Heart left ventricle (tissue), 16 donors: ENCODE measurements around the gene IL18RAP. TPM values are rescaled to one million over a fixed set of nuclear protein-coding genes. Genes with fewer than 3 reads are reported as not detected.

Source experiments
- ATAC-seq, 4 donors: fragments of 200-7000 bp; cut with Tn5 transposase; one replicate each; pipeline ENCODE4 v1.9.1; 2020 to 2022; ENCODE audit warnings: moderate library complexity in 4 of 4, mild to moderate bottlenecking in 3 of 4, moderate number of reproducible peaks in 1 of 4
- DNase-seq, 5 donors: peaks; one replicate each; pipeline ENCODE4 v3.0.0-alpha.2; 2020
- H3K27ac ChIP-seq, 12 donors: fragments of 200-600 bp; sonication (generic) in 4 of 12; one replicate each; pipeline versions ENCODE4 v1.5.0 to v1.8.0; 2016 to 2022; ENCODE audit warnings: mild to moderate bottlenecking in 2 of 12
- H3K27me3 ChIP-seq, 9 donors: fragments of 200-600 bp; sonication (generic) in 2 of 9; one replicate each; pipeline versions ENCODE4 v1.5.1 to v1.8.0; 2016 to 2022; ENCODE audit warnings: mild to moderate bottlenecking in 3 of 9
- H3K36me3 ChIP-seq, 9 donors: fragments of 200-600 bp; sonication (generic) in 2 of 9; one replicate each; pipeline versions ENCODE4 v1.5.0 to v1.8.0; 2018 to 2022; ENCODE audit warnings: mild to moderate bottlenecking in 2 of 9
- H3K4me1 ChIP-seq, 12 donors: fragments of 200-600 bp; sonication (generic) in 4 of 12; one replicate each; pipeline versions ENCODE4 v1.5.0 to v1.8.0; 2016 to 2022; ENCODE audit warnings: mild to moderate bottlenecking in 3 of 12
- H3K4me3 ChIP-seq, 12 donors: fragments of 200-600 bp; sonication (generic) in 4 of 12; one replicate each; pipeline versions ENCODE4 v1.5.0 to v1.8.0; 2017 to 2022; ENCODE audit warnings: mild to moderate bottlenecking in 9 of 12, moderate library complexity in 4 of 12
- H3K9me3 ChIP-seq, 12 donors: fragments of 200-600 bp; sonication (generic) in 4 of 12; one replicate each; pipeline versions ENCODE4 v1.5.0 to v1.8.0; 2016 to 2022; ENCODE audit warnings: mild to moderate bottlenecking in 1 of 12
- CTCF ChIP-seq, 12 donors: fragments of 200-600 bp; sonication (generic) in 4 of 12; IDR thresholded peaks; one replicate each; pipeline versions ENCODE4 v1.5.0 to v1.8.0; 2018 to 2022; ENCODE audit warnings: antibody characterized with exemption in 12 of 12, mild to moderate bottlenecking in 5 of 12
- POLR2A ChIP-seq, 2 donors: fragments of 450-650 bp; IDR thresholded peaks; one replicate each; pipeline ENCODE4 v1.6.1; 2017; ENCODE audit warnings: antibody characterized with exemption in 2 of 2, mild to moderate bottlenecking in 2 of 2, moderate library complexity in 2 of 2
- WGBS, 4 donors: extraction: QIAGEN DNeasy Blood & Tissue Kit in 2 of 4; methylation state at CpG; one replicate each; pipeline versions ENCODE4 v1.1.5 to v1.1.7; 2013 to 2018; 5-methylcytosine and 5-hydroxymethylcytosine counted together
- intact Hi-C, 10 donors: fragments of 100-400 bp; cut with DNase I; formaldehyde crosslinking; loops; one replicate each; pipeline versions ENCODE4 v1.11.1 to v1.14.2; 2022
- polyA plus RNA-seq, 2 donors: library from polyadenylated mRNA; stranded (reverse); fragments of 200-250 nt; gene quantifications; one replicate each; pipeline ENCODE4 v1.2.3, GENCODE V29; 2013
- total RNA-seq, 9 donors: library from RNA; depleted of rRNA in 2 of 9; stranded (reverse); fragments of >200 nt in 2 of 9; fragmentation: NEBNext Ultra II Directional in 3 of 9; extraction: Animal tissue kit (Norgen Biotek cat#: 25700) in 3 of 9; gene quantifications; one replicate each; pipeline versions ENCODE4 v1.1.0 to v1.2.4, GENCODE V29; 2016 to 2023
- donor health status: ischemic (EF 13 %, LVEDD 7.1; RV severe dilation, severe dysfunction).
- donor health status: healthy with polysubstance abuse.
- donor health status: DM: no; HTN: yes; CAD: no.
- donor health status: DM: no; HTN: no; CAD: no.
- donor health status: ischemic (EF 25% LVEDD 6.9; RV normal size, moderate dysfunction).
- donor health status: ischemic (EF 25% LVEDD 5.7; RV mildly dilated, moderate dysfunction).
- donor health status: healthy.
- donor health status: DM: yes; HTN: yes; CAD: no.
- donor health status: ischemic (EF 35%, LVEDD 5.7; RV mildly dilated, moderate dysfunction).
- donor health status: nonischemic (EF 11% LVEDD 7.7; RV severe dilation, severe dysfunction).
- donor health status: DM: yes; HTN: yes; CAD: no.
- donor health status: PGD.
- donor health status: ischemic (EF 29% LVEDD 5.4; RV normal size, mild dysfunction).
- donor health status: nonischemic (EF 23%, LVEDD 6.1; RV moderate dilation, normal function).

Gene IL18RAP
- total and polyA plus RNA-seq, 11 donors: 0.13 to 2.2 (median 0.41) TPM

GRCh38 chr2:102386004-102386403 is 37.0 kb upstream of the IL18RAP start:
- H3K9me3 ChIP-seq: peaks cover 0 to 39% (median 19%) of the 10 kb centered on the region in 12 donors
- no peak overlapping the region for H3K4me3 ChIP-seq
- peaks cover 0 to 29% (median 0%) of the 10 kb centered on the region in 9 donors for H3K36me3 ChIP-seq
- no peak for TF ChIP-seq CTCF (IDR thresholded peaks at IDR 0.05)
- TF ChIP-seq POLR2A (IDR thresholded peaks at IDR 0.05): no peak
- H3K27ac ChIP-seq: no peak overlapping the region
- H3K27me3 ChIP-seq: no peaks in the 10 kb centered on the region
- DNase-seq: no peak
- intact Hi-C loops: no loop called here
- ATAC-seq: no peak
- WGBS, 4 donors: 74 to 96% (median 84%) methylated on average over 3 of the region's 3 CpGs
- no peaks in the 10 kb centered on the region for H3K4me1 ChIP-seq

GRCh38 chr2:102386867-102387541 is 36.0 kb upstream of the IL18RAP start:
- ATAC-seq (no peak), DNase-seq (no peak)
- TF ChIP-seq POLR2A (IDR thresholded peaks at IDR 0.05): no peak
- no peak for TF ChIP-seq CTCF (IDR thresholded peaks at IDR 0.05)
- H3K27ac ChIP-seq: no peak overlapping the region
- H3K9me3 ChIP-seq: peaks cover 0 to 31% (median 19%) of the 10 kb centered on the region in 12 donors
- H3K36me3 ChIP-seq: peaks cover 0 to 24% (median 0%) of the 10 kb centered on the region in 9 donors
- H3K4me1 ChIP-seq: no peaks in the 10 kb centered on the region
- H3K27me3 ChIP-seq: no peaks in the 10 kb centered on the region
- intact Hi-C loops: no loop called here
- WGBS, 4 donors: 84 to 93% (median 87%) methylated on average over 3 of the region's 3 CpGs
- no peak overlapping the region for H3K4me3 ChIP-seq

- H3K27me3 ChIP-seq: no peaks in the 10 kb centered on the region
- no peak for TF ChIP-seq CTCF (IDR thresholded peaks at IDR 0.05)
- no peak for TF ChIP-seq POLR2A (IDR thresholded peaks at IDR 0.05)
- DNase-seq (no peak), ATAC-seq (no peak)
- intact Hi-C loops: no loop called here
- H3K4me1 ChIP-seq: no peaks in the 10 kb centered on the region
- H3K36me3 ChIP-seq: peaks cover 0 to 17% (median 0%) of the 10 kb centered on the region in 9 donors
- peaks cover 0 to 22% (median 16%) of the 10 kb centered on the region in 12 donors for H3K9me3 ChIP-seq
- no peak overlapping the region for H3K27ac ChIP-seq
- no peak overlapping the region for H3K4me3 ChIP-seq
- WGBS, 4 donors: 85 to 89% (median 86%) methylated on average over 7 of the region's 7 CpGs
These were observed 35.0 kb upstream of the IL18RAP start for GRCh38 chr2:102387763-102388546.

GRCh38 chr2:102391565-102391964 is 31.4 kb upstream of the IL18RAP start:
- intact Hi-C loops: no loop called here
- 81 to 90% (median 84%) methylated on average over 2 of the region's 2 CpGs for WGBS, 4 donors

More at GRCh38 chr2:102391565-102391964, 31.4 kb upstream of the IL18RAP start:
- H3K9me3 ChIP-seq: no peaks in the 10 kb centered on the region
- H3K27me3 ChIP-seq: no peaks in the 10 kb centered on the region
- DNase-seq (no peak), ATAC-seq (no peak)
- H3K27ac ChIP-seq: no peak overlapping the region
- TF ChIP-seq POLR2A (IDR thresholded peaks at IDR 0.05) (no peak), CTCF (IDR thresholded peaks at IDR 0.05) (no peak)
- H3K36me3 ChIP-seq: peaks cover 0 to 17% (median 0%) of the 10 kb centered on the region in 9 donors
- H3K4me3 ChIP-seq: no peak overlapping the region
- no peaks in the 10 kb centered on the region for H3K4me1 ChIP-seq
